ENCODE results near the gene MARK4.

Gene MARK4

GRCh38 chr19:45275370-45275971 is 24.4 kb downstream of the MARK4 start:
- peak in 1 of 14 donors; percentile 5 for DNase-seq

GRCh38 chr19:45276284-45276687 is 25.2 kb downstream of the MARK4 start:
- DNase-seq, result no peak

- DNase-seq, result no peak
Observed at GRCh38 chr19:45278087-45278486, 27.0 kb downstream of the MARK4 start.

- no peak for DNase-seq
Observed at GRCh38 chr19:45279587-45280192, 28.6 kb downstream of the MARK4 start.

- no peak for DNase-seq
Observed at GRCh38 chr19:45280471-45280961, 29.4 kb downstream of the MARK4 start.

GRCh38 chr19:45283443-45284033 is 32.5 kb downstream of the MARK4 start:
- no peak for DNase-seq

- DNase-seq, result no peak
Observed at GRCh38 chr19:45290381-45290931, 39.4 kb downstream of the MARK4 start.

- no peak for DNase-seq
Observed at GRCh38 chr19:45291834-45292233, 40.8 kb downstream of the MARK4 start.

GRCh38 chr19:45293682-45294081 is 42.6 kb downstream of the MARK4 start:
- no peak for DNase-seq

- DNase-seq, result peak in 9 of 14 donors; percentile 8 to 50 (median 26)
Observed at GRCh38 chr19:45294291-45295029, 43.4 kb downstream of the MARK4 start.

- no peak for DNase-seq
Observed at GRCh38 chr19:45295873-45296272, 44.8 kb downstream of the MARK4 start.

GRCh38 chr19:45296355-45296754 is 45.3 kb downstream of the MARK4 start:
- DNase-seq, result no peak

- no peak for DNase-seq
Observed at GRCh38 chr19:45297674-45298073, 46.6 kb downstream of the MARK4 start.

- no peak for DNase-seq
Observed at GRCh38 chr19:45298264-45298663, 47.2 kb downstream of the MARK4 start.

- no peak for DNase-seq
Observed at GRCh38 chr19:45299719-45300118, 48.6 kb downstream of the MARK4 start.

- DNase-seq, result no peak
Observed at GRCh38 chr19:45302416-45302815, 51.3 kb downstream of the MARK4 start.

GRCh38 chr19:45303269-45304060 is 52.4 kb downstream of the MARK4 start:
- DNase-seq, result no peak

GRCh38 chr19:45304141-45304926 is 53.3 kb downstream of the MARK4 start:
- DNase-seq, result no peak

- DNase-seq, result no peak
Observed at GRCh38 chr19:45305007-45305406, 53.9 kb downstream of the MARK4 start.

GRCh38 chr19:45305421-45305820 is 54.4 kb downstream of the MARK4 start:
- no peak for DNase-seq

- DNase-seq, result no peak
Observed at GRCh38 chr19:45306040-45306439, 55.0 kb downstream of the MARK4 start.
